Fibroblast of skin of scalp (primary cell): ENCODE results near the gene PAPOLB.

ENCODE experiments used
- DNase-seq: peaks from one replicate; pipeline ENCODE4 v3.0.0-alpha.2; 2013

PAPOLB gene

DNA sequence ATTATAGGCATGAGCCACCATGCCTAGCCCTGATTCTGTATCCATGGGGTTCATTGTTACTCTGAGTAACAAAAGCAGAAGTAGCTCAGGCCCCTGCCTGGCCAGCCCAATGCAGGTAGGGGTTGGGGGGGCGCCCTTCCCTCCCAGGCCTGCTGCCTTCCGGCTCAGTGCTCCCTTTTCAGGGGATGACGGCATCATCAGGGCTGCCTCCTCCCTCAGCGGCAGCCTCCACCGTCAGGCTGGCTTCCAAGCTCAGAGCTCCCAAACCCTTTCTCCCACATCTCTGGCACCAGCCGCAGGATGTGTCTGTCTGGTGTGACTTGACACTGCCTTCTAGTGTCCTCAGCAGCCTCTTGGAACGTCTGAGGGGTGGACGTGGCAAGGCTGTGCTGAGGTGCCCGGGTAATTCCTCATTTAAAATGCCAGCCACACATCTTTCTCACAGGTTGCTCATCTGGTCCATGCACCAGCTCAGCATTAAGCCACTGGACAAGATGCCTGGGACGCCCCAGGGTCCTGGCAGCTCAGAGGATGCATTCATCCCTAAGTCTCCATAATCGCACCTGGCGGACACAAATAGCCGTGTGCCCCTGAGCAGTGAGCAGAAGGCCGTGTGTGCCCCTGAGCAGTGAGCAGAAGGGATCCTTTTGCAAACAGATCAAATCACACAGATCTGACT is 38.2 kb downstream of the PAPOLB start:
- no peak for DNase-seq

DNA sequence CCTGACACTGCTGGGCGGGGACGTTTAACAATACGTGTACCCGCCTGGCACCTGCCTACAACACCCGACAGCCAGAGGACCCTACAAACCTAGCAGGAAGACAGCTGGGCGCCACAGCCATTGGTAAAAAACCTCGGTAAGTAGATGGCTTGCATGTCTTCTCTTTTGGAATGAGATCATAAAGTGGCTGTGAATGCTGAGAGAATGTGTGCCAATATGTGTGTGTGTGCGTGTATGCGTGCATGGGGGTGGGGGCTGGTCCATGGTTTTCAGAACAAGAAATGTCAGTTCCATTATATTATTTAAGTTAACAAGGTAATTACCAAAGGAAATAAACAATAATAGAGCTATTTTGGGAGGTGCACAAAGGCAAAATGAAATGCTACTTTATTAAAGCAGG is 39.2 kb downstream of the PAPOLB start:
- no peak for DNase-seq

DNA sequence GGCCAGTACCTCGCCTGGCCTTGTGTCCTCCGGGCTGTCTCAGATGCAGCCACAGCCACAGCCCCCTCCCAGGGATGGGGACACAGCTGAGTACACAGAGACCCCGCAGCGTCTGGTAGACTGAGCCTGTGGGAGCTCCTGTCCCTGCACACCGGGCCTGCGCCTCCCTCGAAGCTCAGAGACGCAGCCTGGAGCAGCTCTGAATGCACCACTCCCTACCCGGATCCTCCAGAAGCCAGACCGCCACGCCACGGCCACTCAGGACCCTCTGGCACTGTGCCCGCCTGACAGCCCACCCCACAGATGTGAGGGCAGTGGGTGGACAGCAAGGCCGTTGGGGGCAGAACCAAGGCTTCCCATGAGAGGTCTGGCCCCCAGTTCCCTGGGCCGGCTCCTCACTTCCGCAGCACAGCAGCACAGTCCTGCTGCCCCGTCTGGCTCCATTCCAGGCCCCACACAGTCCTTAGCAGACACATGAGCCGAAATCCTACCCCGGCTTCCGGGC is 40.8 kb downstream of the PAPOLB start:
- DNase-seq, result no peak

DNA sequence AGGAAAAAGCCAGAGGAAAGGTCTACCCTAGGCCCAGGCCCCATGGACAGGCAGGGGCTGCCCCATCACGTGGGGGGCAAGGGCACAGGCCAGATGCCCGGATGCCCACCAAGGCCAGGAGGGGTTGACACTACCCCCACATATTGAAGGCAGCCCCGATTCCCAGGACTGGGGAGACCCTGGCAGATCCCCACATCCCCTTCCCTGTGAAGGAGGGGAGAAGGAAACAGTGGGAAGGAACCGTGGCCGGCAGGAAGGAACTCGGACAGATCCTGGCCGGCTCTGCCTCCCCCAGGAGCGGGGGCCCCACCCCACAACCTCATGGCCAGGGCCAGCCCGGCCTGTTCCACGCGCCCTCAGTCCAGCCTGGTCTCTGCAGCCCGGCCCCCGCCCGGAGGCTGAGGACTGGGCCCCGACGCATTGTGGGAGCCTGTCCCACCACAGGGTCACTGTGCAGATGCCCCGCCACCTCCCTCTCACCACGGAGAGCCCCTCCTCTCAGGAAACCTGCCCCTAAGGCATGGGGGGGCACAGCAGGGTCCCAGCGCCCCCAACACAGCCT is 41.3 kb downstream of the PAPOLB start:
- no peak for DNase-seq

DNA sequence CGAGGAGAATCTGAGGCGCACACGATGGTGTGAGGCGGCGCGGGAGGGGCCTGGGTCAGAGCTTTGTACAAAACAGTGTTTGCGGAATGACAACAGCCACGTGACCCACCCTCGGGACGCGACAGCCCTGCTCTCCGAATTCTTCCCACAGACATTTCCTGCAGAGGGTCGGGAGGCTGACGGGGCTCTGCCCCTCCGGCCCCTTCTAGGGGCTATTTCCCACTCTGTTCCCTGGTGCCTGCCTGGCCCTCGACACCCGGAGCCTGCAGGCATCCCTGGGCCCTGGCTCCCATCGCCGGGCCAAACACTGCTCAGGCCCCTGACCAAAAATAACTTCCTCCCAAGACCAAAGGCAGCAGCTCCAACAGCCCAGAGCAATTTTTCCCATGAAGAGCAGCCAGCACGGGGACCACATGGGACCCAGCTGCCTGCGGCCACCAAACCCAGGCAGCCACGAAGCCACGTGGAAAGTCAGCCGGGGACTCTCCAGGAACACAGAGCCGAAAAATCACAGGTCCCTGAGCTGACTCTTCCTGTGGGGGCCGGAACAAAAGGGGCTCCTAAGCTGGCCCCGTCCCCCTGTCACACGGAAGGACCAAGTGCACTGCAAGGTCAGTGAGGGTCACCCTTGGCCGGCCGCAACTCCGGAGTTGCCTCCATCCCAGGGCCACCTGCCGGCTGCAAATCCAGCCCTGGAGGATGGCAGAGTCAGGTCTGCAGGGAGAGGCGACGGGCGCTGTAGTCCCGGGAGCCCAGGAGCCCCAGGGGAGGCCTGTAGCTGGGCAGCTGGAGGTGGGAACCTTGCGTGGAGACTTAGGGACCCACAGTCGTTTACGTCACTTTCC is 42.0 kb downstream of the PAPOLB start:
- DNase-seq, result no peak

DNA sequence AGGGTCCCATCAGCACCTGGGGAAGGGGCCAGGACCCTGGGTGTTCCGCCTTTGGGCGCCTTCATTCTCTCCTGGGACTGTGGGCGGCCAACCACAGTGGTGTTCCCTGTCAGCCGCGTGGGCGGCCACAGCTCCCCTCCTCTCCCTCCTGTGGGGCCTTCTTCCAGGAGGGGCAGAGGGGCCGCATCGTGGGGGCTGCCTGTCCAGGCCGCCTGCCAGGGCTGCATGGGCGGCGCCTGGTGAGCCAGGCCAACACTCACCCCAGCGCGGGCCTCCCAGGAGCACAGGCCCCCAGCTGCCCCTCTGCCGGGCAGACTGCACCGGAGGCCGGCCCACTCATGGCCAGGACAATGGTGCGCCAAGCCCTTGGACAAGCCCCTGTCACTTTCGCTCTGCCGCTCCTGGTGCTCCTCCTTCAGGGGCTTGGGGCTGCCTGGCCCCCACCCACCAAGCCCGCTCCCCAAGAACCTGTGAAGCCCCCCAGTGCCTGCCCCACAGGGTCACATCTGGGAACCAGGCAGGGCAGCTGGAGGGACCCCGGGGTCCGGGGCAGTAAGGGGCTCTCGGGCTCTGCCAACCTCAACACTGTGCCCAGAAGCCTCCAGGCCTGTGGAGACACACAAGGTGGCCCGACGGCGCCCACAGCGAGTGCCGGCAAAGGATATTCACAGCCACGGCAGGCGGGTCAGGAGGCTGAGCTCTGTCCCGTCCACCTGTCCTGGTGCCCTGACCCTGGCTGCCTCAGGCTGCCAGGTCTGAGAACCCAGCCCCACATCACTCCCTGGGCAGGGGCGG is 43.6 kb downstream of the PAPOLB start:
- no peak for DNase-seq

DNA sequence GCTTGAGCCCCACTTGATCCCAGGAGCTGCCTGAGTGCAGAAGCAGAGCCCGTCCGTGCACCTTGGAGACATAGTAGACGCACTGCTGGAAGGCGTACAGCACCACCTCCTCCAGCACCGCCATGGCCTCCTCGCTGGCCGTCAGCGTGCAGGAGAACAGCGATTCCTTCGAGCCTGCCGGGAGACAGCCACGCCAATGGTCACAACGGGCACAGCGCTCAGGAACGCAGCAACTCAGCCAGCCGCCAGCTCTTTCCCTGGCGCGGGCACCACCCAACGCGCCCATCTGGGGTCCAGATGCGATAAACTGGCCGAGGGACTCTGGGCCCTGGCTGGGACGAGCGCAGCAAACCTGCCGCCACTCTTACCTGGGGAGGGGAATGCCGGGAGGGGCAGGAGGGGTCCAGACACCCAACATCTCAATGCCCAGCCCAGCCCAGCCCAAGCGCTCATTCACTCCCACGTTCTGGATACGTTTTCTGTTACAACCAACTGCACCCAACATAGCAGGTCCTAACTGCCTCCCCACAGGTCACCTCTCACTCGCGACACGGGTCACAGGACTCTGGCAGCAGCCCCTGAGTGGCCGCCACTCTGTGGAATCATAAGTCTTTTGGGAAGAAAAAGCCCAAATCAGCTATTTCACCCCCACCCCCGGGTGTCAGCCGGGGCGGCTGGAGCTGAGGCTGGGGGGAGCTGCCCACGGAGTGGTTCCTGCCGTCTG is 44.5 kb downstream of the PAPOLB start:
- no peak for DNase-seq

DNA sequence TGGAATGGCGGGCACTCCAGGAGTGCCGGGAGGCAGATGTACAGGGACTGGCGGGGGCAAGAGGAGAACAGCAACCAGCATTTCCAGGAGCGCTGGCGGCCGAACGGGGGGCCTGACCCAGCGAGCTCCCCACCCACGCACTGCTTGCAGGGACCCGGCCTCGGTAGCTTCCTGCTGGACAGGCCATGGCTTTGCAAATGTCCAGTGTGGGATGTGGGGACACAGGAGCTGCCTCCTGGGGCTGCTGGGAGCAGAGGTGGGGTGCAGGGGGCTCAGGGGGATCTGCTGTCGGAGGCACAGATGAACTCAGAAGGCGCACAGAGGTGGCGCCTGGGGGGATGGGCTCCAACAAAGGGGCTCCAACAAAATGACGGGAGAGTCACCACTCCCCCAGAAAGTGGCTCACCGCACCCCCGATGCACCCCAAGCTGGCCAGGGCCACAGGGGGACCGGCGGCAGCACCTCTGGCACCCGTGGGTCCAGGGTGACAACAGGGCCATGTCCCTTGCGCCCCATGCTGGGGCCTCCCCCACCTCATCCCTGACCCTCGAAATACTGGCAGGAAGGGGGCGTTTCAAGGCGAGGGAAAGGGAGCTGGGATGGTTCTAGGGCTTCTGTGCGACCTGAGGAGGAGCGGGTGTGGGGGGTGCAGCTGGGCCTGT is 45.3 kb downstream of the PAPOLB start:
- DNase-seq, result no peak

DNA sequence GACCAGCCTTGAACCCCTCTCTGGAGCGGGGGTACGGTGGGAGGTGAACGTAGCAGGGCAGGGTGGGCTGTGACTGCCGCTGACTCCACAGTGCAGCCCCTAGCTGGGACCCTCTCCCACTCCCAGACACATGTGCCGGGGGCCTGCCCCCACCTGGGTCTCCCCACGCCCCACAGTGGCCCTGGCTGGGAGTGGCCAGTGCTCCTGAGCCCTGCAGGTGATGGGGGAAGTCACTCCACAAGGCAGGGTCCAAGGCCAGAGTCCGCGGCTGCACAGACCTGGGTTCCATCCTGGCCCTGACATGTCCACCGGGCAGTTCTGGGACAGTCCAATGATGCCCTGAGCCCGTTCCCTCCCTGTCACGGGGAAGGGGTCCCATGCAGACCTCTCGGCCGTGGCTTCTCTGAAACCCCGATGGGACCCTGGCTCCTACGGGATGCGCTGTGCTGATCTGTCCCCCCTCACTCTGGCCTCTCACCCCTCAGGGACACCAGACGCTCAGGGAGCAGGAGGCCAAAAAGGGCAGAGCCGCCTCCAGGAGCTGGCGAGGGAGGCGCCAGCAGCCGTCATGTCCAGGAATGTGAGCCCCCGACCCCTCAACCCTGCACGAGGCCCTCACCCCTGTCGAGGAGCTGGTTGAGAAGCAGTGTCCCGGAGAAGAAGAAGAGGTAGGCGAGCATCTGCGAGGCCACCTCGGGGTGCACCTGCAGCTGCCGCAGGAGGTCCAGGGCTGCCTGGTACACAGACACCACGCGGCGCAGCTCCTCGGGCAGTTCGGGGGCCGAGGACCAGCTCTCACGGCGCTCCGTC is 46.0 kb downstream of the PAPOLB start:
- DNase-seq, result no peak

DNA sequence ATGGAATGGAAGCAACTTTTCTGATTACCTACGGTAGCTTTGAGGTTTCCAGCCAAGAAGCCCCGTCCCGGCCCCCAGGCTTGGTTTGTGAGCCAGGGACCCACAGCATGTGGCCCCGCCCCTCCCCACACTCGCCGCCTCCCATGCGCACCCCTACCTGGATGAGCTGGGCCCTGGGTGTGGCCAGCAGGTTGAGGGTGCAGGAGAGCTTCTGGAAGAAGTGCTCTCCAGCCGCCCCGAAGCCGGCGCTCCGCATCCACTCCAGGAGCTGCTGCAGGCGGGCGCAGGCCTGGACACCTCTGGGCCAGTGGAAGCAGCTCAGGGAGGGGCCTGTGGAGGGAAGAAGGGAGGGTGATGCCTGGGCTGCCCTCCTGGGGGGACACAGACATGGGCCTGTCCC is 46.7 kb downstream of the PAPOLB start:
- DNase-seq, result no peak

DNA sequence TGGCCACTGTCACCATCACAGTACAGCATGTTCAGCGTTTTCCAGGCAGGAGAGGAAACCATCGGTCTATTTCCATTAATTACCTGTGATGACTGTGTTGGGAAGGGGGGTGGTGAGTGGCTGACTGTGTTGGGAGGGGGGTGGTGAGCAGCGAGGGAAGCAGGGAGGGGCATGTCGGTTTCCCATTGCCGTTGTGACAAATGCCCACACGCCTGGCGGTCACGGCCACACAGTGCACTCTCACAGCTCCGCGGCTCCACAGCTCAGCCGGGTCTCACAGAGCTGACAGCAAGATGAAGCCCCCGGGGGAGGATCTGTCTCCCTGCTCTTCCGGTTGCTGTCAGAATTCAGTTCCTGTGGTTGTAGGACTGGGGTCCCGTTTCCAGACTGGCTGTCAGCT is 47.4 kb downstream of the PAPOLB start:
- no peak for DNase-seq

DNA sequence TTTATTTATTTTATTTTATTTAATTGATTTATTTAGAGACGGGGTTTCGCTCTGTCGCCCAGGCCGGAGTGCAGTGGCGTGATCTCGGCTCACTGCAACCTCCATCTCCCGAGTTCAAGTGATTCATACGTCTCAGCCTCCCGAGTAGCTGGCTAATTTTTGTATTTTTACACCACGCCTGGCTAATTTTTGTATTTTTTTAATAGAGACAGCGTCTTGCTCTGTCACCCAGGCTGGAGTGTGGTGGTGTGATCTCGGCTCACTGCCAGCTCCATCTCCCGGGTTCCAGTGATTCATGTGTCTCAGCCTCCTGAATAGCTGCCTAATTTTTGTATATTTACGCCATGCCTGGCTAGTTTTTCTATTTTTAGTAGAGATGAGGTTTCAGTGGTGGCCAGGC is 52.2 kb downstream of the PAPOLB start:
- DNase-seq, result no peak

DNA sequence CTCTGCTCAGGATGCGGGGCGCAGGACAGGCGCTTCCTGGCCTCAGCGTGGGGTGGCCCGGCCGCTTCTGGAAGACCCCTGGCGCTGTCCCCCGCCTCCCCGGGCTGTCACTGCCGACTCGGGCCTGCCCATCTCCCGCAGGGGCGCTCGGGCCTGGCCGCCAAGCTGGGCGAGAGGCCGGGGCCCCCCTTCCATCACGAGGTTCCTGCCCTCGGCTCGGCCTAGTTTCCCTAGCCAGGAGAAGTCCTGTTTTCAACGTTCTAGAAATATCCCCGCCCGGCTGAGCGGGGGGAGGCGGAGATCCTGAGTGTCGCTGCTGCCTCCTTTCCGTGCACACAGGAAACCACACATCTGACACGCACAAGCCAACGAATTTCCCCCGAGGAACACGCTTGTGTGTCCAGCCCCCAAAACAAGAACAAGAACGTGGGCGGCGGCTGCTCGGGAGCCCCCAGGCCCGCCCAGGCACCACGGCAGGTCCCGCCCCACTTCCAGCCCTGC is 52.7 kb downstream of the PAPOLB start:
- no peak for DNase-seq

DNA sequence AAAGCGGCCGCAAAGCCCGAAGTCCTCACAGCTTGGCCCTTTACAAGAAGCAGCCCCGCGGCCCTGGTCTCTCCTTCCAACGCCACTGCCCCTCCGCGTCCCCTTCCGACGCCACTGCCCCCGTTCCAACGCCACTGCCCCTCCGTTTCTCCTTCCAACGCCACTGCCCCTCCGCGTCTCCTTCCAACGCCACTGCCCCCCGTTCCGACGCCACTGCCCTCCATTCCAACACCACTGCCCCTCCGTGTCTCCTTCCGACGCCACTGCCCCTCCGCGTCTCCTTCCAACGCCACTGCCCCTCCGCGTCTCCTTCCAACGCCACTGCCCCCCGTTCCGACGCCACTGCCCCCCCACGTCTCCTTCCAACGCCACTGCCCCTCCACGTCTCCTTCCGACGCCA is 53.3 kb downstream of the PAPOLB start:
- no peak for DNase-seq

DNA sequence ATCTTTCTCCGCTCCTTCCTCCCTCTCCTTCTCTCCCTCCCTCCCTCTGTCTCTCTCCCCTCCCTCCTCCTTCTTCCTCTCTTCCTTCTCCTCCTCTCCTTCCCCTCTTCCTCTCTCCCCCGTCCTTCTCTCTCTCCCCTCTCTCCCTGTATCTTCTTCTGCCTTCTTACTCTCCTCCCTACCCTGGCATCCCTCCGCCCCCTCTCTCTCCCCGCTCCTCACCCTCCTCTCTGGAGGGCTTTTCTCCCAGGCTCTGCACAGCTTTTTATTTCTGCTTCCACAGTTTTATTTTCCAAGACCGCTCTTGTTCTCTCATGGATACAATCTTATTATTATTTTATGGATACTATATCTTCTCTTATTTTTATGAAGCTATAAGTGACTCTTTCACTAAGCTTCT is 53.8 kb downstream of the PAPOLB start:
- DNase-seq, result no peak
